Right kidney (tissue), 1 donor: ENCODE results near the gene HSF4.

ENCODE experiments used
- DNase-seq: peaks from one replicate; pipeline ENCODE4 v3.0.0-alpha.2; 2016

Gene HSF4

GRCh38 chr16:67201411-67202345, 37.1 kb downstream of the HSF4 start:
- DNase-seq, result no peak

- no peak for DNase-seq
Observed at GRCh38 chr16:67202426-67202825, 37.9 kb downstream of the HSF4 start.

- no peak for DNase-seq
Observed at GRCh38 chr16:67202956-67203493, 38.5 kb downstream of the HSF4 start.

GRCh38 chr16:67204076-67204475, 39.5 kb downstream of the HSF4 start:
- no peak for DNase-seq

- DNase-seq, result no peak
Observed at GRCh38 chr16:67206129-67206837, 41.7 kb downstream of the HSF4 start.

- DNase-seq, result no peak
Observed at GRCh38 chr16:67206838-67207248, 42.3 kb downstream of the HSF4 start.

GRCh38 chr16:67207249-67208091, 42.9 kb downstream of the HSF4 start:
- no peak for DNase-seq

- no peak for DNase-seq
Observed at GRCh38 chr16:67208154-67208896, 43.8 kb downstream of the HSF4 start.

- no peak for DNase-seq
Observed at GRCh38 chr16:67209565-67209964, 45.0 kb downstream of the HSF4 start.

GRCh38 chr16:67210069-67210937, 45.8 kb downstream of the HSF4 start:
- no peak for DNase-seq

- no peak for DNase-seq
Observed at GRCh38 chr16:67211674-67212073, 47.1 kb downstream of the HSF4 start.

- no peak for DNase-seq
Observed at GRCh38 chr16:67212766-67213165, 48.2 kb downstream of the HSF4 start.

GRCh38 chr16:67213197-67214019, 48.9 kb downstream of the HSF4 start:
- no peak for DNase-seq

- DNase-seq, result no peak
Observed at GRCh38 chr16:67215706-67216105, 51.2 kb downstream of the HSF4 start.

- DNase-seq, result no peak
Observed at GRCh38 chr16:67216612-67217490, 52.3 kb downstream of the HSF4 start.
